NCI-H2029 treated with DMSO at 0.1 percent for 48 hours (cell line): ENCODE data around the gene ZFP62.
"Not testable (repeated sequence)": the region's sequence is repeated elsewhere in the genome, so short reads cannot be mapped to it uniquely, and the experiment has no call there.

Experiments used
- DNase-seq: peaks from one replicate; lab custom pipeline; 2025; lab: John Stamatoyannopoulos, UW

Gene ZFP62

GRCh38 chr5:180860887-180861822 is at the start of gene ZFP62:
ZFP62 (minus strand) TSS chr5:180861276; CDS start chr5:180861219, 57 bp downstream.
- DNase-seq: peak; percentile 66

DNA sequence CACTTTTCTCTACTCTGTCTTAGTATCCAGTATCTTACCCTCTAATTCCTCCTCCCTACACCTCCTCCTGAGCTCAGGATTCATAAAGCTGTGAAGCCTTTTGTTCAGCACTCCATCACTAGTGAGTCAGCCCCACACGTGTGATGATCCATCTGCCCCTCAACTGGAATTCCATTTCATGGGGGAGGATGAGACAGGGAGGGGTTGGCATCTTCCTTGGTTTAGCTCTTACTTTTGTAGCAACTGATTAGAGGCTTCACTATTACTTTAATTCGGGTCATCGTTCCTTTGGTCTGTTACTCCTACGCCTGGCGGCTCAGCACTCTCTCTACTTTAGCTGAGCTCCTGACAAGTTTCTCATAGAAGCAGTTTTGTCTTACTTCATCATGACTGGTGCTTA is 49.7 kb upstream of the ZFP62 start:
- DNase-seq: no peak

DNA sequence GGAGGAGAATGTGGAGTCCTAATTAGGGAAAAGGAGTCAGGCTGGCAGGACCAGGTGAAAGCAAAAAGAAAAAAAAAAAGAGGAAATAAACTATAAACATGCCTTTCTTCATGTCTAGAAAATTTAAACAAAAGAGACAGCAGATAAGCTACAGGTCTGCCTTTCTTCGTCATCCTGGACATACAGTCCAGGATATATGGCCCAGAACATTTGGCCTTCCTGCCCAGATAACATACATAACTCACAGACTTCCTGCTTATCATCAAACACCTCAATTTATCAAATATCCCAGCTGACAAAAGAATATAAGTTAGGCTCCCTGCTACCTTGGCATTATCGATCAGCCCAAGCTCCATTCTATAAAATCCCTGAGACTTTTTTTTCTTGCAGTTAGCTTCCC is 49.1 kb upstream of the ZFP62 start:
- no peak for DNase-seq

- no peak for DNase-seq
These were observed 48.7 kb upstream of the ZFP62 start for GRCh38 chr5:180909782-180910181.

DNA sequence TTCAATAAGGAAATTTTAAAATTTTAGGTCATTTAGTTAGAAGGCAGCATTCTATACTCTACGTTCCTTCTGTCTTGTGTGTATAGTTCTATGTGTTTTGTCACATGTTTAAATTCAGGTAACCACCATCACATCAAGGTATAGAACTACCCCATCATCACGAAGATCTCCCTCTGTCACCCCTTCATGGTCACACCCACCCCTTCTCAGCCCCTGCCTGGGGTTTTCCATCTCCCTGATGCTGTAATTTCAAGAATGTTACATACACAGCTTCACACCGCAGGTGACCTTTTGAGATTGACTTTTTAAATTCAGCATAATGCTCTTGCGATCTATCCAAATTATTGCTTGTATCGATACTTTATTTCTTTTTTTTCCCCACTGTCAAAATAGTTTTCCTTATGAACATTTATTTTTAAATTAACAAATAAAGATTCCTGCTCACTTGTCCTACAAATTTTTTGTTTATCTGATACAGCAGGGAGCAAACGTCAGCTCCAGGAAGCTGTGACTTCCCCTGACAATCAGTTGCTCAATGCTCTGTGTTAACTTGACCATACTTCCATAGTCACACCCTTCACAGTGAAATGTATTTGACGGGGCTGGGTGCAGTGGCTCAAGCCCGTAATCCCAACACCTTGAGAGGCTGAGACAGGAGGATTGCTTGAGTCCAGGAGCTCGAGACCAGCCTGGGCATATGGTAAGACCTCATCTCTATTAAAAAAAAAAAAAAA is 48.1 kb upstream of the ZFP62 start:
- no peak for DNase-seq

GRCh38 chr5:180908400-180908799 is 47.3 kb upstream of the ZFP62 start:
- DNase-seq: no peak

- no peak for DNase-seq
These were observed 40.4 kb upstream of the ZFP62 start for GRCh38 chr5:180901319-180902009.

GRCh38 chr5:180900178-180900577 is 39.1 kb upstream of the ZFP62 start:
- DNase-seq: no peak

DNA sequence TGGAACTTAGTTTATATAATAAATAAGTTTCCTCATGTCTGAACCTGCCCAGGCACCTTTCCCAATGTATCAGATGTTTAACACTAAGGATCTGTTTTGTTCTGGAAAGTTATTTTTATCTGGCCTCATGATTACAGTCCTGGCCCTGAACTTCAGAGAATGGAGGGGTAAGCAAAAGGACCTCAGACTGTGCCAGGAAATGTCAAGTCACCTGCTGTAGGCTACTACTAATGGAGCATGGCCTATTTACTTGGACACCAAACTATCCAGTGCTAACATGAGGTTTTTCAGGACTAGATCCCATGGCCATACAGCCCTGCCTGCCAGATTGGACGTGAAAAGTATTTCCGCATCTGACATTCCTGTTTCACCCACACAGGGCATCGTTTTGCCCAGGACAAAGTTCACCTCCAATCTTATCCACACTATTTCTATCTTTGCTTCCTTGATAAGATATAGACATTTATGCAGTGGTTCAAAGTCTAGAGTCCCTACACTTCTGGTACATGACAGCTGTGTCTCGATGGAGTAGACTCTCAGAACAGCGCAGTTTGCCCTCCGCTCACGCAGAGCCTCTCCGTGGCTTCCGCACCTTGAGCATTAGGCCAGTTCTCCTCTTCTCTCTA is 37.7 kb upstream of the ZFP62 start, which contains the start of gene BTNL8:
Gene BTNL8 (plus strand): TSS at position 539 of the 626 bp plus-strand sequence. CDS start 152 bp downstream, outside the sequence.
- no peak for DNase-seq

- not testable (repeated sequence) for DNase-seq
These were observed 34.3 kb upstream of the ZFP62 start for GRCh38 chr5:180895330-180895729.

DNA sequence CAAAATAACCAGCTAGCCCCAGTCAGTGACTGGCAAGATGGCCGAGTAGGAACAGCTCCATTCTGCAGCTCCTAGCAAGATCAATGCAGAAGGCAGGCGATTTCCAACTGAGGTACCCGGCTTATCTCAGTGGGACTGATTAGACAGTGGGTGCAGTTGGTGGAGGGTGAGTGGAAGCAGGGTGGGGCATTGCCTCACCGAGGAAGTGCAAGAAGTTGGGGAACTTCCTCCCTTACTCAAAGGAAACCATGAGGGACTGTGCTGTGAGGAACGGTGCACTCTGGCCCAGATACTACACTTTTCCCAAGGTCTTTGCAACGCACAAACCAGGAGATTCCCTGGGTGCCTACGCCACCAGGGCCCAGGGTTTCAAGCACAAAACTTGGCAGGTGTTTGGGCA is 28.3 kb upstream of the ZFP62 start:
- no peak for DNase-seq

- peak; percentile 8 for DNase-seq
These were observed 24.9 kb upstream of the ZFP62 start for GRCh38 chr5:180885845-180886529.

DNA sequence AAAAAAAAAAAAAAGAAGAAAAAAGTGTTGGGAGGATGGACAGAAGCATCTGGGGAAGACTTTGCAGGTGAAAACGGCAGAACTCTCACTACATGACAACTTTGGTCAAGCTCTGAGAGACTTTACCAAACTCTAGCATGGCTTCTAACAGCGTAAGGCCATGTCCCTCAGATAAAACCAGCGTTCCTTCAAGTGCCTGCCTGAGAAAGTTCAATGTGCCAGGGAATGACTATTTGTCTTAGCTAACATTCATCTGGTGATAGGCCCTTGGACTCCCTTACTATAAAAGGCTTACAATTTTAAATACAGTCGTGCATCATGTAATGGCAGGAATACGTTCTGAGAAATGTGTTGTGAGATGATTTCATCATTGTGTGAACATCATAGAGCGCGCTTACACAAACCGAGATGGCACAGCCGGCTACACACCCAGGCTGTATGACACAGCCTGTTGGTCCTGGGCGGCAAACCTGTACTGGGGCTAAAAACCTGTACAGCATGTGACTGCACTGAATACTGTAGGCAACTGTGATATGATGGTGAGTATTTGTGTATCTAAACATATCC is 14.9 kb upstream of the ZFP62 start:
- no peak for DNase-seq

DNA sequence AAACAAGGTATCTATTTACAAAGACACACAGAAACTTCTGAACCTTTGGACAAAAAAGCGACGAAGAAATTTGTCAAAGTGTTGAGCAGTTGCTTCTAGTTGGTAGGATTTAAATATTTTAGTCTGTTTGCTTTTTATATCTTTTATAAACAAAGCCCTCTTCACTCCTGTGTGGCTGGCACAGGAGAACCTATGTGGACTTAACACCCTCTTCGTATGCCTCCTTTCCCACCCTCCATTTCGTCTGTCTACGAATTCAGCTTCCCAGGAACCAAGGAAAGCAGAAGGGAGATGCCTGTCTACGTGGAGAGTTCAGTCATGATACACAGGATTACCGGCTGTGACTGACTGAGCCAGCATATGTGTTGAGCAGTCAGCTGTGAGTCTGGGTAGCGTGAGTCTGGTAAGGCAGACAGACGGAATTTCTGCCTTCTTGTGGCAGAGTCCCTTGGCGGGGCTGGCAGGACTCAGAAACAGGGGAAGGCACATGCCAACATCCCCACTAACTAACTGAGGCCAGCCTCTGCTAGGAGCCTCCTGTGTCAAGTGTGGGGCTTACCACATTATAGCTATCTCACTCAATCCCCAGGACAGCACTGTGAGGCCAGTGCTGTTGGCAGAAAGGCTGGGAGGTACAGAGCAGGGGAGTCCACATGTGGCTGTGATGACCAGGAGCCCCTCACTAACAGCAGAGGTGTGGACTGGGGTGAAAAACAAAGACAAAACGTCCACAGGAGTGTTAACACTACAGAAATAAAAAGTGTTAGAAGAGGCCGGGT is 13.9 kb upstream of the ZFP62 start:
- no peak for DNase-seq

DNA sequence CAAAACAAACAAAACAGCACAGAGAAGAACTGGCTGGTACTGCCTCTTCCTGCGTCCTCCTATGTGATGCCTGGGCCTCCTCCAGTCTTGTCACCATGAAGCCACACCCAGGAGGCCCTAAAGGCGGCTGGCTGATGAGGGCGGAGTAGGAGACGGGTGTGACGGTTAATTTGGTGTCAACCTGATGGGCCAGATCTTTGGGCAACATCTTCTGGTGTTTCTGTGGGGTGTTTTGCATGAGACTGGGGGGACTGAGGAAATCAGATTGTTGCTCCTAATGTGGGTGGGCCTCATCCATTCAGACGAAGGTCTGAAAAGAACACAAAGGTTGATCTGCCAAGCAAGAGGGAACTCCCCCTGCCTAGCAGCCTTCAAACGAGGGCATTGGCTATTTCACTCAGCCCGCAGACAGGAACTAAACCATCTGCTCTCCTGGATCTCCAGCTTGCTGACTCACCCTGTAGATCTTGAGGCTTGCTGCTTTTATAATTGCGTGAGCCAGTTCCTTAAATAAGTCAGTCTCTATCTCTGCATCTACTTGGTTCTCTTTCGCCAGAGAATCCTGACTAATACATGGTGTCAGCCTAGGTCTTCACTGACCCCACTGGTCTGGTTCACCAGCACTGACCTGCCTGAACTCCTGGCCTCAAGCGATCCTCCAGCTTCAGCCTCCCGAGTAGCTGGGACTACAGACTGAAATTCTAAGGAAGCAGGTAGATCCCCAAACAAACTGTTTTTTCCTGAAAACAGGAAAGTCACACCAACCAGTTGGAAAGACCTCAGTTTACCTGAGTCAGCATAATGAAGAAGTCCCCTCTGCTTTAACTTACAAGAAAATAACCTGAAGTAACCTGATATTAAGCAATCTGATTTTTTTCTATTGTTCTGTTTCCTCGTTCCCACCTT is 12.8 kb upstream of the ZFP62 start:
- no peak for DNase-seq

DNA sequence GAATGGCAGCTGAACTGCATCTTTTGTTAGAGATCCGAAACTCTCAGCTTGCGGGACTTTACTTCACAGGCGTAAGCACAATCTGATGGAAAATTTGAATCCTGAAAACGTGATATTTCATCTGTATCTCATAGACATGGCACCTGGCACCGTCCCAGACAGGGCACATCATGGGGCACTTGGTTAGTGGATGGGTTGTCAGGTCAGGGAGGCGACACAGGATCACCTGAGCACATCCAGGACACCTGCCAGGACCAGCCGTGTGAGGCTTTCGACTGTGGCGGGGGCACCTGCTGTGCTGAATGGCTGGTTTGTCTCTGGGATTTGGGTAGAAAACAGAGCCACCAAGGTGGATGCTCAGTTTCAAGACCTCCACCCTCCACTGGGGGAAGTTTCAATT is 11.3 kb upstream of the ZFP62 start:
- no peak for DNase-seq

DNA sequence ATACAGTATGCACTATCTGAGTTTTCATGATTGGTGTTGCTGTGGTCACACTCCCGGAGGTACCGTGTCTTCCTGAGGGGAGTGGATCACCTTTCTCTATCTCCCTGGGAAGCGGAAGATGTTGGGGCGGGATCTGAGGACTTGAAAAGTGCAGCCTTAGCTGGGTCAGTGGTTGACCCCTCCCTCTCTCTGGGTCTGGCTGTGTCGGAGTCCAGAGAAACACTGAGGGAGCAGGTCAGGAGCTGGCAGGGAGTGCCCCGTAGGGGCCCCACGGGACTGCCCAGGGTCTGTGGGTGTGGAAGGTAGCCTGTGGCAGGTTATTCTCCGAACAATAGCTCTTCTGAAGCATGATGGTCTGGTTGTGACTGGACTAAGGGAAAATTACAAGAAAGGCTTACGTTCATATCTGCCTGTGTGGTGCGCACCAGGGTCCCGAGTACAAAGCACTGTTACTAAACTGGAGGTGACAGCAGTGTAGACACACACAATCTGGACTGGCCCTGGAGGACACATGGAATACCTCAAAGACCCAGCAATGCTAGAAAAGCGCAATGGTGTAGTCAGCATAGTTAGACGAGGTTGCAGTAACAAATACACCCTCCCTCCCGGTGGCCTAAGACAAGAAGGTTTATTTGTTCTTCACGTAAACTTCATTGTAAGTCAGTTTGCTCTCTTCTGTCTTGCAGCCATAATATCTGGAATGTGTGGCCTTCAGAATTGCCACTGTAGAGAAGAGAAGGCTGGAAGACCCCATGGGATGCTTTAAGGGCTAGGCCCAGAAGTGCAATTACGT is 9.4 kb upstream of the ZFP62 start:
- no peak for DNase-seq

DNA sequence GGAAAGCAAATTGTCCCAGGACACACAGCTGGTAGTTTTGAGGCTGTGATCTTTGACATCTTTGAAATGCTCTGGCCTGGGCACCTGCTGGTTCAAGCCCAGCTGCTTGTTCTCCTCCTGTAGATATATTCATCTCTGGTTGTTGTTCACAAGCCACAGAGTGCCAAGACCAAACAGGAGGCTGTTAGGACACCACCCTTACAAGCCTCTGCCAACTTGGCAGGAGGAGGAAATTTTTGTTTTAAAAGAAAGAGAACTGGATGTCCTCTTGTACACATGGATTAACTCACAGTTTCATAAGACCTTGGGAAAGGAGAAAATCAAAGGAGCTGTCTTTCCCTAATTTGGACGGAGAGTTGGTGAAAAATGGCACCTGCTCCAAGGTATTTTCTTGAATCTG is 8.5 kb upstream of the ZFP62 start:
- DNase-seq: no peak
